ENCODE results near the gene OR51V1. TPM values are rescaled to one million over a fixed set of nuclear protein-coding genes. Genes with fewer than 3 reads are reported as not detected.

The OR51V1 gene
- total RNA-seq, 4 donors from 2014 or later = not detected

- Histone ChIP-seq H3K27ac (no peak overlapping the region), H3K4me3 (no peak overlapping the region), H3K4me1 (no peaks in the 10 kb centered on the region), H3K9me3 (no peaks in the 10 kb centered on the region), H3K27me3 (no peaks in the 10 kb centered on the region), H3K36me3 (no peaks in the 10 kb centered on the region)
- no peak for DNase-seq
- TF ChIP-seq CTCF (IDR thresholded peaks at IDR 0.05) = no peak
- TF ChIP-seq POLR2A (IDR thresholded peaks at IDR 0.05) = no peak
Observed at GRCh38 chr11:5198285-5198684, 2.2 kb downstream of the OR51V1 start.

GRCh38 chr11:5197536-5197935 is 2.9 kb downstream of the OR51V1 start:
- H3K9me3 ChIP-seq = no peaks in the 10 kb centered on the region
- no peak for DNase-seq
- TF ChIP-seq CTCF (IDR thresholded peaks at IDR 0.05) = no peak
- no peak for TF ChIP-seq POLR2A (IDR thresholded peaks at IDR 0.05)

GRCh38 chr11:5196731-5197130 is 3.8 kb downstream of the OR51V1 start:
- Histone ChIP-seq H3K36me3 (no peaks in the 10 kb centered on the region), H3K9me3 (no peaks in the 10 kb centered on the region), H3K27me3 (no peaks in the 10 kb centered on the region), H3K4me1 (no peaks in the 10 kb centered on the region), H3K27ac (no peak overlapping the region), H3K4me3 (no peak overlapping the region)
- DNase-seq = no peak
- TF ChIP-seq CTCF (IDR thresholded peaks at IDR 0.05) = no peak
- no peak for TF ChIP-seq POLR2A (IDR thresholded peaks at IDR 0.05)

More at GRCh38 chr11:5197536-5197935, 2.9 kb downstream of the OR51V1 start:
- Histone ChIP-seq H3K27me3 (no peaks in the 10 kb centered on the region), H3K4me3 (no peak overlapping the region), H3K4me1 (no peaks in the 10 kb centered on the region), H3K27ac (no peak overlapping the region), H3K36me3 (no peaks in the 10 kb centered on the region)

- DNase-seq = no peak
- H3K36me3 ChIP-seq = no peaks in the 10 kb centered on the region
- no peaks in the 10 kb centered on the region for H3K9me3 ChIP-seq
- H3K4me3 ChIP-seq = no peak overlapping the region
- H3K27me3 ChIP-seq = no peaks in the 10 kb centered on the region
- no peaks in the 10 kb centered on the region for H3K4me1 ChIP-seq
- TF ChIP-seq CTCF (IDR thresholded peaks at IDR 0.05) = no peak
- TF ChIP-seq POLR2A (IDR thresholded peaks at IDR 0.05) = no peak
- no peak overlapping the region for H3K27ac ChIP-seq
Observed at GRCh38 chr11:5196067-5196466, 4.4 kb downstream of the OR51V1 start.

GRCh38 chr11:5192738-5193137 is 7.7 kb downstream of the OR51V1 start:
- no peak for DNase-seq
- H3K4me1 ChIP-seq = no peaks in the 10 kb centered on the region
- no peaks in the 10 kb centered on the region for H3K27me3 ChIP-seq
- H3K4me3 ChIP-seq = no peak overlapping the region
- H3K36me3 ChIP-seq = no peaks in the 10 kb centered on the region
- TF ChIP-seq CTCF (IDR thresholded peaks at IDR 0.05) (no peak), POLR2A (IDR thresholded peaks at IDR 0.05) (no peak)
- no peak overlapping the region for H3K27ac ChIP-seq
- peaks cover 0 to 5% (median 0%) of the 10 kb centered on the region in 4 donors for H3K9me3 ChIP-seq

- H3K27ac ChIP-seq = no peak overlapping the region
- no peaks in the 10 kb centered on the region for H3K4me1 ChIP-seq
- peaks cover 0 to 5% (median 0%) of the 10 kb centered on the region in 4 donors for H3K9me3 ChIP-seq
- no peaks in the 10 kb centered on the region for H3K27me3 ChIP-seq
- DNase-seq = no peak
- H3K4me3 ChIP-seq = no peak overlapping the region
- H3K36me3 ChIP-seq = no peaks in the 10 kb centered on the region
- TF ChIP-seq POLR2A (IDR thresholded peaks at IDR 0.05) = no peak
- TF ChIP-seq CTCF (IDR thresholded peaks at IDR 0.05) = no peak
Observed at GRCh38 chr11:5188201-5188600, 12.3 kb downstream of the OR51V1 start.
